GM18519 (cell line): ENCODE measurements around the gene PAK6.

Source experiments
- ATAC-seq: cut with Tn5 transposase; IDR thresholded peaks from one replicate; pipeline ENCODE4 v1.9.1; 2021; ENCODE audit warnings: mild to moderate bottlenecking, moderate library complexity; ENCODE audit not compliant: unreplicated experiment, low FRiP score

Gene PAK6

DNA sequence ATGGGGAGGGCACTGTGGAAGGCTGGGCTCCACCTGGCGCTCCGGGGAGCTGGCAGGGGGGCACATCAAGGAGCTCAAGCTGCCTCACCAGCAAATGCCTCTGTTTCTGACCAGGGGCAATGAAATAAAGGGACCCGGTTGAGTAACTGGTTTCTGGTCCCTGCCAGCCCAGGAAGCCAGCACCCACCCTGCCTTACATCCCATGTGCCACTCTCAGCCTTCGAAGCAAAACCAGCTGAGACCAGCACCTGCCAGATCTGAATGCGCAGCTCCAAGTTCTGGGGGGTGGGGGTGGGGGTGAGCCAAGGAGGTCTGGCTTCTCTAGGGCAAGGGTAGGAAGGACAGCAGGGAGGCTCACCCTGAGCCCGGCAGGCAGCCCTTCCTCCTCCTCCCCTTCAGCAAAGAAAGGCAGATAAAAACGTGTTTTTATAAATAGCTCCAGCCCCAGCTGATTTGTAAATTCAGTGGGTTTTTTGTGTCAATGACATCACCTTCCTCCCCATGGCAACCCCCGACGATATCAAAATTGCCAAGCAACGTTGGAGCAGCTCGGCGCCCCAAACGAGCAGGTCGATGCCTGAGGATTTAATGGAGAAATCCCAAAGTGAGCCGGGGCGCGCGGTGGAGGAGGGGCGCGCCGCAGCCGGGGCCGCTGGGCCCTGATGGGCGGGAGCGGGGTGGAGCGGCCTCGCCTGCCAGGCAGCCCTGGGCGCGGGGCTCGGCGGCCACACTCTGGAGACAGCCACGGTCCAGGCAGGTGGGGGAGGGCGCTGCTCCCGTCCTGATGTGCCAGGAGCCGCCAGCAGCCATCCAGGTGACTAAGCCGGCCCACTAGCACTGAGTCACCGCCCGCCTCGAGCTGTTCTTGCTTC, at the start of gene PAK6:
PAK6 (plus strand) TSS at position 532 of the 872 bp plus-strand sequence. CDS start 25,723 bp downstream, outside the sequence.
- no peak for ATAC-seq

- no peak for ATAC-seq
Observed at GRCh38 chr15:40190591-40190990, 48.3 kb upstream of the PAK6 start.

DNA sequence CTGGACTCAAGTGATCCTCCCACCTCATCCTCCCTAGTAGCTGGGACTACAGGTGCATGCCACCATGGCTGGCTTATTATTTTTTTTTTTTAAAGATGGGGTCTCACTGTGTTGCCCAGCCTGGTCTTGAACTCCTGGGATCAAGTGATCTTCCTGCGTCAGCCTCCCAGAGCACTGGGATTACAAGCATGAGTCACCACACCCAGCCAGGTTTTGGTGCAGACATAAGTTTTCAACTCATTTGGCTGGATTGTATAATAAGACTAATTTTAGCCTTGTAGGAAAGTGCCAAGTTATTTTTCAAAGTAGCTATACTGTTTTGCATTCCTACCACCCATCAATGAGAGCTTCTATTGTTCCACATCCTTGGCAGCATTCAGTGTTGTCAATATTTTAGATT, 45.9 kb upstream of the PAK6 start:
- no peak for ATAC-seq

DNA sequence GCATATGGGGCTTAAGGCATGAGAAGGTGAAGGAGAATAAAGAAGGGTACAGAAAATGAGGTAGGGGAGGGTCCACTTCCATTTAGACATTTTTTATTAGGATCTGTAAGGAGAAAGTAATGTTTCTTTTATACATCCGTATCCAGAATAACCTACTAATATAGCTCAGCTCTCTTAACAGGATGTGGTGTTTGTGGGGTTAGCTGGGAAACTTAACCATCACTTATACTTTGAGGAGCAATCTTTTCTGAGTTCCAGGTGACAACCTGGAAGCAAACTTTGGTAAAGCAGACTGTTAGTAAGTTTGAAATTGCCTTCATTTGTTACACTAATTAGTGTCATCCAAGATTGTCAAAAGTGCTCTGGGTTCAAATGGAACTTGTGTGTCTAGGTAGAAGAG, 41.4 kb upstream of the PAK6 start:
- ATAC-seq = no peak

GRCh38 chr15:40198355-40199085, 40.3 kb upstream of the PAK6 start:
- no peak for ATAC-seq

DNA sequence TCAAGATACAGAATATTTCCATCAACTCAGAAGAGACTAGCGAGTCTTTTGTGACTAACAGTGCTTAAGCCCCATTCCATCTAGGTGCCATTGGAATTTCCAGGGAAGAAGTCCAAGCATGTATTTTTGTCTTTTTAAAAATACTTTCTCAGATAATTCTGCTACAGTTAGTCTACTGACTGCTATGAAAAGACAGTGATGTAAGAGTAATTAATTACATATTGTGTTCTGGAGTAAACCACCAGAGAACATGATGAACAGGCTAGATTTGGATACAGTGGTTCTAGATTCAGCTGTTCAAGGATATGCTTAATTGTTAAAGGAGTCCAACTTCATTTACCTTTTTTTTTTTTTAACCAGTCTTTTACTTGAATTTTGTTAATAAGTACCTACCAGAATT, 34.8 kb upstream of the PAK6 start:
- ATAC-seq = no peak

GRCh38 chr15:40217166-40217824, 21.6 kb upstream of the PAK6 start:
- ATAC-seq = no peak

- ATAC-seq = no peak
Observed at GRCh38 chr15:40219801-40220200, 19.1 kb upstream of the PAK6 start.

DNA sequence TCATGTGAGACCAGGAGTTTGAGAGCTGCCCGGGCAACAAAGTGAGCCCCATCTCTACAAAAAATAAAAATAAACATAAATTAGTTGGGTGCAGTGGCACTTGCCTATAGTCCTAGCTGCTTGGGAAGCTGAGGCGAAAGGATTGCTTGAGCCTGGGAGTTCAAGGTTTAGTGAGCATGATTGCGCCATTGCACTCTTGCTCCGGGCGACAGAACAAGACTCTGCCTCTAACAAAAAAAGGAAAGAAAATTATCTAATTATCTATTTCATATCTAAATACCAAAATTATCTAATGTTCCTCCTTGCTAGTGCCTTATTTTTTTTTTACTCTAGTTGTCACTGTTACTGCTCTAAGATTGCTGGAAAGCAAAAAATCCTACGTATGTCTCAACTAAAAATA, 16.7 kb upstream of the PAK6 start:
- no peak for ATAC-seq

- no peak for ATAC-seq
Observed at GRCh38 chr15:40226736-40227135, 12.1 kb upstream of the PAK6 start.

DNA sequence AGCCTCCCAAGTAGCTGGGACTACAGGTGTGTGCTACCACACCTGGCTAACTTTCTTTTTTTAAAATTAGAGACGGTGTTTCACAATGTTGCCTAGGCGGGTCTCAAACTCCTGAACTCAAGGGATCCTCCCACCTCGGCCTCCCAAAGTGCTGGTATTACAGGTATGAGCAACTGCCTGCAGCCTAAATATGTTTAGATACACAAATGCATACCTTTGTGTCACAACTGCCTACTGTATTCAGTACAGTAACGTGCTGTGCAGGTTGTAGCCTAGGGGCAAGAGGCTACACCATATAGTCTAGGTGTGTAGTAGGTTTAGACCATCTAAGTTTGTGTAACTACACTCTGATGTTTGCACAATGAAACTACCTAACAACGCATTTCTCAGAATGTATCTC, 9.5 kb upstream of the PAK6 start:
- no peak for ATAC-seq

DNA sequence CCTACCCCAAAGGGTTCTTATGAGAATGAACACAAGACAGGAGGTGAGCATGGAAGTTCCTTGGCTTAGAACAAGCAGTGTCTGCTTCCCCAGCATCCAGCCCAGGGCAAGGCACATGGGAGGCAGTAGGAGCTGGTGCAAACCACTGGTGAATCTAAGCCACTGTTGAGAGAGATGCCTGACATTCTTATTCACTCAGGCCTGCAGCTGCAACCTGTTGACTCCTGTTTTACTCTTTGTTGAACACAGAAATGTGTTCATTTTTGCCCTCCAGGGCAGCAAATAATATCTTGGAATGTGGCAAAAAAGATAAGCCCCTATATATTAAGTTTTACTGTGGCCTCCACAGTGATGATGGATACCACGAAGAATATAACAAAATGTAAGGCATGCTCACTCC, 8.9 kb upstream of the PAK6 start:
- no peak for ATAC-seq

DNA sequence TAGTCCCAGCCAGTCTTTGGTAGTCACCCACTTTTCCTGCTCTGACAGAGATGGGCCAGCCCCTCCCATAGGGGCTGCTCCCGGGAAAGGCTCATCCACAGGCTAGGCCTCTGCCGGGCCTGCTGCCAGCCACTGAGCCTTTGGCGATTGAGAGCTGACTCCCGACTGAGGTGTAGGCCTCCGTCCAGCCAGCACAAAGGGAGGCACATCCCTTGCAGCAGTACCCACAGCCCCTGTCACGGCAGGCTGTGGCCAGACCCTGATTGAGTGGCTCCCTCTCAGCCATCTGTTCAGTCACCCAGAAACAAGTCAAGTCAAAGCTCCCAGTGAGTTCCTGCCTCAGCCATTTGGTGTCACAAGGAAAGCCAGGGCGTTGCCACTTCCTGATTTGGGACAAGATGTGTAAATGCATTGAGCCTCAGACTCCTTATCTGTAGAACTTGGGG, 6.2 kb upstream of the PAK6 start:
- no peak for ATAC-seq

DNA sequence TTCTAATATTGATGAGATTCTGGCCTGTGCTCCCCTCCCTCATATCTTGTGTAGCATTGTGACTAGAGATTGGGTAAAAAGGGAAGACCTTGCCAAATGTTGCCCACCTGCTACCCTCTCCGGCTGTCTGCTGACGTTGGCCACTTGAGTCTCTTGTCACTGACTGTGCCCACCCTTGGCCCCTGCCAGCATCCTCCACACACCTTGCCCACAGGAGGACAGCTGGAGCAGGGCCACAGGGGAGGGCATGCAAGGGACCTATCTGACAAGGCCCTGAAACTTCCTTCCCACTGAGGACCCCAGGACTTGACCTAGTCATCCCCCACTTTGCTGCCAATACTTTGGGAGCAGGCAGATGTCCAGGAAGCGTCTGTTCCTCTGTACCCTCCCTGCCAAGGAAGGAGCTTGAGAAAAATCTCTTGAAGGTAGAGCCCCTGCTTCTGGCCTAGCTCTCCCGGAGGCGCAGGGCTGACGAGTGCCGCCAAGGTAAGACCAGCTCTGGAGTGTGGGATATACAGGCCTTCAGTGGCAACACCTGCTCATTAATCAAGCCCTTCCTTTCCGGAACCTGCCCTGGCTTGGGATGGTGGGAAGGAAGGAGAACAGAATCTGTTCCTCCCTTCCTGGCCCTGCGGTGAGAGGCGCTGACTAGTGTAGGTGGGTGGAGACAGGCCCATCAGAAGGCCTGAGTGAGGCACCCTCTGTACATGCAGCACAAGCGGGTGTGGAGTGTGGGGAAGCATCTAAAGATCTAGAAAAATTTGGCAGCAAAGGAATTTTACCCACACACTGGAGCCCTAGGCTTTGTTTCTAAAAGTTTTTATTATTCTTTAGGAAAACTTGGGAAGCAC, 4.9 kb upstream of the PAK6 start:
- no peak for ATAC-seq

- ATAC-seq = no peak
Observed at GRCh38 chr15:40234783-40235182, 4.1 kb upstream of the PAK6 start.

DNA sequence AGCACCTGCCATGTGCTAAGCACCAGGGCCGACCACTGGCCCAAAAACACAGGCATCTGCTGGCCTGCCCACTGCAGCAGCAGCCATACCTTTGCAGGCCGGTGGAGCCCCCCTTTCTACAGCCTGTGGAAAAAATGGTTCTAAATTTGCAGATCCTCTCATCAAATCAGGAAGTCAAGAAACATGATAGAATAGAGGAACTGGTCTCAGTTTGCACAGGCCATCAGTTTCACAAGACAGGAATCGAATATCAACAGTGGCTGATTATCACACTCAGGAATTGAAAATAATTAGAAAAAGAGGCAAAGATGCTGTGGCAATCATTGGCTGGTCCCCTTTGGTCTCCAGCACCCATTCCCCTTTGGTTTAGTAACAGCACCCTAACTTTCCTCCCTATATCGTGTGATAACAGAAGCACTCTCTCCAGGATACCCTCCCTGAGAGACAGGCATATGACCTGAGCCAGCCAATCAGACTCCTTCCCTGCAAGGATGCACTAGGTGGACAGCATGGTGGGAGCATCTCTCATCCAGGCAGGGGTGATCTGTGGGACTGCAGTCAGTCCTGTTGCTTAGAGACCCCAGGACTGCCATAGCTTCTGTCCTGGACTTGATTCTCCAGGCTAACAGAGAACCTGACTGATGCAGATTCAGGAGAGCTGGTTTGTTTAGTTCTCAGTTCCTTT, 3.5 kb upstream of the PAK6 start:
- no peak for ATAC-seq

GRCh38 chr15:40239404-40239692, 485 bp downstream of the PAK6 start:
- ATAC-seq = no peak

DNA sequence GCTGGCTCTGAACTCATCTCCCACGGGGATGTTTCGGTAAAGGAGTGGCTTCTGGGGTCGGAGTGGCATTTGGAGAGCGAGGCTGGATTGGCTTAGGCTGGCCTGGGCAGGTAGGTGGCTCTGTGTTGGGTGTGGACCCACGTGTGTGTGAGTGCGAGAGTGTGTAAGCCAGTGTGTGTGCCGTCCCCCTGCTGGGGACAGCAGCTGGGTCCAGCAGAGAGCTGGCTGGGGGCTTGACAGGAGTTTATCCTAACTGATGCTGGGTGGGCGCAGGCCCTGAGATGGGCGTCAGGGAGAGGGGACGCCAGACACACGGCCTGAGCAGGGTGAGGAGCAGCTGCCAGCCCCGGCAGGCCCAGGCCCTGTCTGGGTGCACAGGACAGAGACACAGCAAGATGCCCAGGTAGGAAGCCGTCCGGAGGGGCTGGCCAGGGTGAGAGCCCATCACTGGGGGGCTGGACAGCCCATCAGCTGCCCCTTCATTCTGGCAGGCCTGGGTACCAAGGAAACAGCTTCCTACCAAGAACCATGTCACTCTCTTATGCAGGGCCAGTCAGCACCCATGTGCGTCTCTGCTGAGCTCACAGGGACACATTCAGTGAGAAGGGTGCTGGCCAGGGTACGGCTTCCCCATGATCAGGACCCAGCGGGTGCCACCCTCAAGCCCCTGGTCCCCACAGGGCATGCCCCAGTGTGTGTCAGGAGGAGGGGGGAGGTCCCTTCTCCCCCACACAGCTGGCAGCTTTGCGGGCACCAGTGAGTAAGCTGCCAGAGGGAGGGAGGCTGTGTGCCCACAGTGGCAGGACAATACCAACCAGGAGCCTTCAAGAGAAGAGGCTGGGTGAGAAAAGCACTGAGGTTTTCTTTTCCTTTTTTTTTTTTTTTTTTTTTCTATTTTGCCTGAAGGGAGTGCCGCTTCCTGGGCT, 1.1 kb downstream of the PAK6 start:
- no peak for ATAC-seq

GRCh38 chr15:40240619-40241221, 1.9 kb downstream of the PAK6 start:
- no peak for ATAC-seq
